NCI-H2171 (cell line): ENCODE measurements around the gene TRAPPC2L.

Source experiments
- DNase-seq: peaks from one replicate; lab custom pipeline; 2025; lab: John Stamatoyannopoulos, UW

TRAPPC2L gene

GRCh38 chr16:88861359-88861758 lies 4.4 kb downstream of the TRAPPC2L start:
- no peak for DNase-seq

DNA sequence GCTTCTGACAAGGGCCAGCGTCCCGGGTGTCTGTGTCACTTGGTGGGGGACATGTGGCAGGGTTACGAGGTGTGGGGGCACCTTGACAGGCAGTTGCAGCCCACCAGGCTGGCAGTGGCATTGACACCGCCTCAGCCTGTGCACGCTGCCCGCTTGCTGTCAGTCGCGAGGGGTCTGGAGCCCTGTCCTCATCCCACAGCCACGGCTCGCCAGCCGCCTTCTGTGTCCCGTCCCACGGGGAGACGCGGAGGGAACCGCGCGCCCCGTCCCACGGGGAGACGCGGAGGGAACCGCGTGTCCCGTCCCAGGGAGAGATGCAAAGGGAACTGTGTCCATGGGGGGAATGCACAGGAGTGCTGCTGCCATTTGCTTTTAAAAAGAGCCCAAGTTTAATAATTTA lies 6.0 kb downstream of the TRAPPC2L start:
- no peak for DNase-seq

DNA sequence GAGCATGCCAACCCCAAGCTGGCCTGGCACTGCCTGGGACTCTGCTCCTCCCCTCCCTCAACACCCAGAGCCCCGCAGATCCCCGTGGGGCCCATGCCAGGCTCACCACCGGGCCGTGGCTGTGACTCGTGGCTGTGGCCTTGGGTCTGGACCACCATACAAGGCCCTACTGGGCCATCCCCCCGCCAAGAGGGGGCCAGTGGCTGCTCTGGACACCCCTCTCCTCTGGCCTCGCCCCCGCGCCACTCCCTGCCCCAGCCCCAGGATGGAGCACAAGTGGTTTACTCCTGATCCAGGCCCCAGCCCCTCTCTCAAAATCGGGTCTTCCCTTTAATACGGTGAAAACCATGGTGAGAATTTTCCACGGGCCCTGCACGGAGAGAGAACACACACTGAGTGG lies 6.5 kb downstream of the TRAPPC2L start:
- no peak for DNase-seq

DNA sequence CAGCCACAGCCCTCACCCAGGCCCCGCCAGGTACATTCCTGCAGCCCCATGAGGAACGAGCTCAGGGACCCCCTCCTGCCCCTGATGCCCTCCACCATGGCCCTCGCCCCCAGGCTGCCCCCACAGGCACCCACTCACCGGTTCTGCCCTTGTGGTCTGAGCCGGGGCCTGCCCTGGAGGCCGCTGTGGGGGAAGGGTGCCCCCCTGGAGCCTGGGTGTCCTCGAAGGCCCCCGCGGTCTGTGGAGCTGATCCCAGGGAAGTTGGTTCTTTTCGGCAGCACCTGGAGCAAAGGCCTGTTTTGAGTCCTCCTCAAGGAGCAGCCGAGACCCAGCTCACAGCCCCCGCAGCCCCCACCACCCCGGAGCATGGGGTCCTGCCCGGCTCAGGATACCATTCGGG lies 7.2 kb downstream of the TRAPPC2L start:
- DNase-seq = no peak

- DNase-seq = no peak
Measured at GRCh38 chr16:88864521-88864920, 7.6 kb downstream of the TRAPPC2L start.

DNA sequence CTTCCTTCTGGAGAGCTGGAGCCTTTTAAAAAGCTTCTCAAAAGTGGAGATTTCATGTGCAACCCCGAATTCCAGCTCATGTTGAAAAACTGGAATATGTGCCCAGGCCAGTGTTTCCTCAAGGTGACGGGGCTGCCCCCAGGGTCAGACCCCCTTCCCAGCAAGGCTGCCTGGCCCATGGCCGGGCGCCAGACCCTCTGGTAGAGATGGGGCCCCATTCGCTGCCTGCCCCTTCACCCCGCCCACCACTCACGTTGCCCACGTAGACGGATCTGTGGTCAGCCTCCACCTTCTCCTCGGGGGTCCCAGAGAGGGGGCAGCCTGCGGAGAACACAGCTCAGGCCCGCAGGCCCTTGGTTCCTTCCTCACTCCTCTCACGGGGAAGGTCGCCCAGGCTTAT lies 8.4 kb downstream of the TRAPPC2L start:
- no peak for DNase-seq

- no peak for DNase-seq
Measured at GRCh38 chr16:88865742-88866141, 8.8 kb downstream of the TRAPPC2L start.

GRCh38 chr16:88866151-88866920 lies 9.4 kb downstream of the TRAPPC2L start, which contains the start of gene PABPN1L:
PABPN1L (minus strand) TSS chr16:88866660; CDS start chr16:88866606, 54 bp downstream.
- DNase-seq = peak; percentile 54

GRCh38 chr16:88867581-88868246 lies 10.8 kb downstream of the TRAPPC2L start:
- DNase-seq = no peak

DNA sequence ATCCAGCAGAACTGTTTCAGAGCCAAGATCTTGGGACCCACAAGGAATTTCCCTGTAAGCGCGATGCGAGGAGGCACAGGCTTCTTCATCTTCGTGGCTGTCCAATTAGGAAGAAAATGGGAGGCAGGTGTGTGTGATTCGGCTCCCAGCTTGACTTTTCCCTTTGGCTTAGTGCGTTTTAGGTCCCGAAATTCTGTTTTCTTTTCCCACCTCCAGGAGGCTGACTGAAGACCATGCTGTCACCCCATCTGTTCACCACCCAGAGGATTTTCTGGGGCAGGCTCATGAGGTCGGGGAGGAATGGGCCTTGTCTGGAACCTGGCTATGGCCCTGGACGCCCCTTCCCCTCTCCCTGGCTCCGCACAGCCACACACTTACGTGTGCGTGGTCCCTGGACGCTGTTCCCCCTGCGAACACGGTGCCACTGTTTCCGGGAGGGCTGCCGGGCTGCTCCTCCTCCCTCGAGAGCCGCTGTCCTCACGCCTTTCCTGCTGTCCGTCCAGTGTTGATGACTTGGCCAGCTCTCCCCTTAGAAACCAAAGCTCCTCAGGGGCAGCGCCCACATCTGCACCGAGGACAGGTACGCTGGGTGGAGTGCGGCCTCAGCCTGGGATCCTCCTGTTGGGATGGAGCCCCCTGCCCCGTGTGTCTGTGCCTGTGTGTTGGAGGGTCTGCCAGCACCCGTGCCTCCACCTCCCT lies 12.2 kb downstream of the TRAPPC2L start:
- peak; percentile 66 for DNase-seq

DNA sequence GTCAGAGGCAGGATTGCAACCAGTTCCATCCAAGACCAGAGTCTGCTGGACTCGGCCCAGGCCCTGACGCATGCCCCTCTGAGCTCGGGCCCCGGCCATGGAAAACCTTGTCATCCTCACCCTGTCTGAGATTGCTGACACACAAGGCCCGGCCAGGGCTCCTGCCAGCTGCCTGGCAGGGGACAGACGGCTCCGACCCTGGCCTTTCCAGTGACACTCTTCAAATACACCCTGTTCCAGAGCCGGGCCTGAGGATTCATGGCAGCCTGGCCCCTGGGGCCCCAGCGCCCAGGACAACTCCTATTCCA lies 12.7 kb downstream of the TRAPPC2L start:
- no peak for DNase-seq

DNA sequence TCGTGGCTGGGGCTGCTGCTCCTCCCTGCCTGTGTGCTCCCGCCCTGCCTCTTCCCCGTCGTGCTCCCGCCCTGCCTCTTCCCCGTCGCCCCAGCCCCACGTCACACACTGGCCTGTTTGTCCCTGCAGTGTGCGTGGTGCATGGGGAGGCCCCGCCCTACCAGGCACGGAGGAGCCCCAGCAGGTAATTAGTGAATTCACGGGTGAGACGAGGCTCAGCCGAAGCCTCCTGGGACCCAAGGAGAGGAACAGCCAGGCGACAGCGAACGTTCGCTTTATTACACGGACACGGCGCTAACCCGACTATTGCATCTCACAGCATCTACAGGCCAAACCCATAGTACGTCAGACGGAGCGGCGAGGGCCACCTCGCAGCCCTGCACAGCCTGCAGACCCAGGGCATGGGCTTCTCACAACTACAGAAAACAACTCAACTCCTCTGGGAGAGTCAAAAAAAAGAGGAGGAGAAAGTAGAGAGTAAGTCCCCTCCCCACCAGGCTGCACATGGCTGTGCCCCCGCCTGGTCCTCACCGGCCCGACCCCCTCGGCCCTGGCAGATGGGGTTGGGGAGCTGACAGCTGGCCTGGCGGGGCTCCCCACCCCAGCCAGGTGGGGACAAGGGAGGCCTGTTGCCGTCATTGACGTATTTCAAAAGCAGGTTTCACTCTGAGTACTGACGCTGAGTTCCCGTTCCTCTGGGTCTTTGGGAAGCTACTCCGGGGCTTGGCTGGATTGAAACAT lies 13.9 kb downstream of the TRAPPC2L start:
- peak; percentile 93 for DNase-seq

DNA sequence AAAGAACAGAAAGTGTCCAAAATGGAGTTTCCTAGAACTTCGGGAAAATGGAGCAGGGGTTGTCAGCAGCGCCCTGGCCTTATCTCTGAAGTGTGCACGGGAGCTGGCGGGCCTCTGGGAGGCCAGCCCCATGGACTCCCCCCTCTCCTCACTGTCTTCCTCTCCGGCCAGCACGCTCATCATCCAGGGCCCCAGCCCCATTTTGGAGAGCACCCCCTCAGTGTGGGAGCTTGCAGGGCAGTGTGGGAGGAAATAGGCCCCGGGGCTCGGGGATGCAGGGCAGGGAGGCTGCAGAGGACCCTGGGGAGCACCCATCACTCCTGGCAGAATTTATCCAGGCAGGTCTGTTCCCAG lies 14.4 kb downstream of the TRAPPC2L start:
- peak; percentile 28 for DNase-seq

GRCh38 chr16:88871730-88872416 lies 14.9 kb downstream of the TRAPPC2L start:
- no peak for DNase-seq

DNA sequence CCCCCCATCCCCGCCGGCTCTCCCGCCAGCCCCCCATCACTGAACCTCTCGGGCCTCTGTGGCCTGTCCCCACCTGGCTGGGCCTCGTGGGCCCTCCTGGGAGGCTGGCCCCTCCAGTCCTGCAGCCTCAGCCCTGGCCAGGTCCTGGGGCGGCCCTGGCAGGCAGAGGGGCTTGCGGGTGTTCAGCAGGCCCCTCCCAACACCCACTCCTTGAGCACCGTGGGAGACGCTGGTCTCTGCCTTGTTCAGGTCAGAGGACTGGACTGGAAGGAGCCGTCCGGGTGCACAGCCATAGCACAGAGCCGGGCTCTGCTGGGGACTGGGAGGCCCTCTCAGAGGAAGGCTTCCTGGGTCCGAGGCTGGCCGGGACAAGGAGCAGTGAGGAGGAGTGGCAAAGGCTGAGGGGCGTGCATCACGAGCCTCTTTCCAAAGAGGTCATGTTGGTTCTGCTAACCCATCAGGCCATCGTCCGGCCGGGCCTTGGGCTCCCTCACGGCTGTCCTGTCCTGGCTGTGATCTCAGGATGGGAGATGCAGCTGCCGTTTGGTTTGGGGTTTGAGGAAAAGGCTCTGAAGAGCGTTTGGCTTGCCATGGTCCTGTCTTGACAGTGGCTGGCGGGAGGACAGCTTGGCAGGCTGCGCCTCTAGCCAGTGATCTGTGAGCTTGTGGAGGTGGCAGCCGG lies 15.9 kb downstream of the TRAPPC2L start:
- DNase-seq = no peak

DNA sequence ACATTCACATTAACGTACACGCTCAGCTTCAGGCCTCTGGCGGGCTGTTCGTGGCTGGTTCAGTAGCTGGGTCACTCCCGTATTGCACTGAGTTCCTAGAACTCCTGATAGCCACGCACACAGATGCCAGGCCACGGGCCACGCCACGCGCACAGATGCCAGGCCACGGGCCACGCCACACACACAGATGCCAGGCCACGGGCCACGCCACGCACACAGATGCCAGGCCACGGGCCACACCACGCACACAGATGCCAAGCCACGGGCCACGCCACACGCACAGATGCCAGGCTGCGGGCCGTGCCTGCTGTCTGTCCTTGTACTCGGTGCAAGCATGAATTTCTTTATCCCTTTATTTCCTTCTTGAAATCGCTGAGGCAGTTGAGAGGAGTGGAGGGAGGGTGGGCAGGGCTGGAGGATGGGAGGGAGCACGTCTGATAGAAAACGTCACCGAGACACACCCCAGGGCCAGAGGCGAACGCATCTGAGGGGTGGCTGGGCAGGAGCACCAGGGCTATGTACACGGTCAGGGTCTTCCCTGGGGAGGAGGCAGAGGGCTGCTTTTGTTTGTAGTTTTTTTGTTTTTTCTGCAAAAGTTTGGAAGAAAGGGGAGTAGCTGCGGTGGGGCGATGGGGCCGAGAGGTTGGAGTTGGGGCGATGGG lies 18.1 kb downstream of the TRAPPC2L start:
- DNase-seq = no peak

DNA sequence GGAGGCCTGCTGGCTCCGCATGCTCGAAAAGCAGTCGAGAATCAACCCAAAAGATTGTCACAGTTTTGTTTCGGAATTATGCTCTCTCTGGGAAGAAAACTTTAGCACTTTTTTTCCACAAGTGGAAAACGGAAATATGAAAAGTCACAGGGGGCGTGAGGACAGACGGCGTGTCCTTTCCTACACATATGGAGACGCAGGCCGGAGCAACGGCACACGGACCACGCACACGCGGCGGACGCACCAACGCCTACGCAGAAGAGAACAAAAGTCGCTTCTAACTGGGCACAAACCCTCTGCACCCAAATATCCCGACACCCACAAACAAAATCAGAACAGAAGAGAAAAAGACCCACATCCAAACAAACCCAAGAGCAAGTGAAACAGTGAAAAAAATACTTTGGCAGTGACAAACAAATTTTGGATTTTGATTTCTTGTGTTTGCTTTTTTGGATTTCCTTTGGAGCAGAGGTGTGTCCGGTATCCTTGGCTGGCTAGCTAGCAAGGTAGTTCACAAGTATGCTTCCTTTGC lies 18.8 kb downstream of the TRAPPC2L start:
- no peak for DNase-seq

- no peak for DNase-seq
Measured at GRCh38 chr16:88876942-88877526, 20.1 kb downstream of the TRAPPC2L start.

DNA sequence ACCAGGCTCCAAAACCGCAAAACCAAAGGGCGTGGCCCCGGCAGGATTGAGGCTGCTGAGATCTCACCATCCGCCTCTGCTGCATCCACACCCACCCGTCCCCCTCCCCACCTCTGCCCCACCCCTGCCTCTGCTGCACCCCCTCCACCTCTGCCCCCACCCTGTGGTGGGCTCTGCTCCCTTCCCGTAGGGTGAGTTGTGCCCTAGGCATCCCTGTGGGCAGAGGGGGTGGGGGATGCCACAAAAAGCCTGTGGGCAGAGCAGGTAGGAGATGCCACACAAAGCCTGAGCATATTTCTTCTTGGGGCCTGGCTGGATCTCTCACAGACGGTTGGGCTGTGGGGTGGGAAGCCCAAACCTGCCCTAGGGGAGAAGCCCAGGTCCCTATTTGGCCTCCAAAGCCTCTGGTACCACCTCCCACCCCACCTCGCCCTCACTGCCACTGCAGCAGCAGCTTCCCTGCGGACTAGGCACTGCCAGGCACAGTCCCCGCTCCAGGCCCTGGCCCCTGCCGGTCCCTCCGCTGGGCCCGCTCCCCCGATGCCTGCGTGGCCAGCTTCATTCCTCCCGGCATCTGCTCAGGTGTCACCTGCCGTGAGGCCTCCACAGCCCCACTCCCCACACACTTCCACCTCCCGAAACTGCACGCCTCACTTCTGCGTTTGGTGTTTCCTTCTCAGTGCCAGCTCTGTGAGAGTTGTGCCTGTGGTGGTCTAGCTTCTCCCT lies 20.8 kb downstream of the TRAPPC2L start:
- DNase-seq = no peak
